ENCODE results near the gene PDZRN4.

Gene PDZRN4

GRCh38 chr12:41336041-41336549, 148.0 kb downstream of the PDZRN4 start:
- H3K4me3 ChIP-seq (ENCODE audit: low read depth, low read length) = no peak overlapping the region
- no peak for DNase-seq (ENCODE audit: low read depth)

- H3K4me3 ChIP-seq (ENCODE audit: low read depth, low read length) = no peak overlapping the region
- no peak for DNase-seq (ENCODE audit: low read depth)
Measured at GRCh38 chr12:41339784-41340183, 151.7 kb downstream of the PDZRN4 start.

GRCh38 chr12:41344776-41345470, 156.8 kb downstream of the PDZRN4 start:
- no peak for DNase-seq (ENCODE audit: low read depth)
- H3K4me3 ChIP-seq (ENCODE audit: low read depth, low read length) = no peak overlapping the region

- H3K4me3 ChIP-seq (ENCODE audit: low read depth, low read length) = no peak overlapping the region
- DNase-seq (ENCODE audit: low read depth) = no peak
Measured at GRCh38 chr12:41348198-41348597, 160.1 kb downstream of the PDZRN4 start.

- H3K4me3 ChIP-seq (ENCODE audit: low read depth, low read length) = no peak overlapping the region
Measured at GRCh38 chr12:41356181-41356580, 168.1 kb downstream of the PDZRN4 start.

GRCh38 chr12:41361738-41362137, 173.6 kb downstream of the PDZRN4 start:
- no peak for DNase-seq (ENCODE audit: low read depth)
- H3K4me3 ChIP-seq (ENCODE audit: low read depth, low read length) = no peak overlapping the region

More at GRCh38 chr12:41356181-41356580, 168.1 kb downstream of the PDZRN4 start:
- DNase-seq (ENCODE audit: low read depth) = no peak

- no peak for DNase-seq (ENCODE audit: low read depth)
- no peak overlapping the region for H3K4me3 ChIP-seq (ENCODE audit: low read depth, low read length)
Measured at GRCh38 chr12:41362510-41362909, 174.4 kb downstream of the PDZRN4 start.

GRCh38 chr12:41362931-41363330, 174.8 kb downstream of the PDZRN4 start:
- DNase-seq (ENCODE audit: low read depth) = no peak
- no peak overlapping the region for H3K4me3 ChIP-seq (ENCODE audit: low read depth, low read length)

GRCh38 chr12:41364211-41364610, 176.1 kb downstream of the PDZRN4 start:
- H3K4me3 ChIP-seq (ENCODE audit: low read depth, low read length) = no peak overlapping the region
- no peak for DNase-seq (ENCODE audit: low read depth)

- no peak overlapping the region for H3K4me3 ChIP-seq (ENCODE audit: low read depth, low read length)
- no peak for DNase-seq (ENCODE audit: low read depth)
Measured at GRCh38 chr12:41365653-41366171, 177.6 kb downstream of the PDZRN4 start.

GRCh38 chr12:41367726-41368405, 179.7 kb downstream of the PDZRN4 start:
- no peak for DNase-seq (ENCODE audit: low read depth)
- no peak overlapping the region for H3K4me3 ChIP-seq (ENCODE audit: low read depth, low read length)

- H3K4me3 ChIP-seq (ENCODE audit: low read depth, low read length) = no peak overlapping the region
- no peak for DNase-seq (ENCODE audit: low read depth)
Measured at GRCh38 chr12:41380878-41381277, 192.8 kb downstream of the PDZRN4 start.

- H3K4me3 ChIP-seq (ENCODE audit: low read depth, low read length) = no peak overlapping the region
- no peak for DNase-seq (ENCODE audit: low read depth)
Measured at GRCh38 chr12:41402801-41403200, 214.7 kb downstream of the PDZRN4 start.

GRCh38 chr12:41407232-41407799, 219.2 kb downstream of the PDZRN4 start:
- DNase-seq (ENCODE audit: low read depth) = no peak
- no peak overlapping the region for H3K4me3 ChIP-seq (ENCODE audit: low read depth, low read length)

- no peak for DNase-seq (ENCODE audit: low read depth)
- H3K4me3 ChIP-seq (ENCODE audit: low read depth, low read length) = no peak overlapping the region
Measured at GRCh38 chr12:41409628-41410027, 221.5 kb downstream of the PDZRN4 start.

- H3K4me3 ChIP-seq (ENCODE audit: low read depth, low read length) = no peak overlapping the region
- no peak for DNase-seq (ENCODE audit: low read depth)
Measured at GRCh38 chr12:41418586-41418985, 230.5 kb downstream of the PDZRN4 start.

GRCh38 chr12:41419131-41419893, 231.2 kb downstream of the PDZRN4 start:
- no peak overlapping the region for H3K4me3 ChIP-seq (ENCODE audit: low read depth, low read length)
- DNase-seq (ENCODE audit: low read depth) = no peak

- no peak for DNase-seq (ENCODE audit: low read depth)
- no peak overlapping the region for H3K4me3 ChIP-seq (ENCODE audit: low read depth, low read length)
Measured at GRCh38 chr12:41424651-41425050, 236.5 kb downstream of the PDZRN4 start.

GRCh38 chr12:41433460-41433859, 245.3 kb downstream of the PDZRN4 start:
- DNase-seq (ENCODE audit: low read depth) = no peak
- H3K4me3 ChIP-seq (ENCODE audit: low read depth, low read length) = no peak overlapping the region

GRCh38 chr12:41436076-41436475, 248.0 kb downstream of the PDZRN4 start:
- H3K4me3 ChIP-seq (ENCODE audit: low read depth, low read length) = no peak overlapping the region
- DNase-seq (ENCODE audit: low read depth) = no peak
